K562 (cell line): ENCODE data around the gene IFFO2. TPM values are rescaled to one million over a fixed set of nuclear protein-coding genes. Genes with fewer than 3 reads are reported as not detected.

ENCODE experiments used
- ADNP ChIP-seq: fragments of 200-800 bp; sonication (Bioruptor generic); IDR thresholded peaks from 2 replicates; pipeline ENCODE4 v1.6.1; 2016; ENCODE audit warnings: missing genetic modification characterization, missing compliant biosample characterization
- BRD9 ChIP-seq: fragments of 450-650 bp; IDR thresholded peaks from 2 replicates; pipeline ENCODE4 v1.6.1; 2018; ENCODE audit warnings: low read depth; ENCODE audit not compliant: partially characterized antibody
- CREM ChIP-seq: IDR thresholded peaks from 2 replicates; pipeline ENCODE4 v1.6.1; 2014; ENCODE audit warnings: antibody characterized with exemption, low read depth
- FOXA1 ChIP-seq: fragments of 450-650 bp; IDR thresholded peaks from 2 replicates; pipeline ENCODE4 v1.6.1; 2016; ENCODE audit warnings: mild to moderate bottlenecking, borderline replicate concordance
- FOXO4 ChIP-seq: fragments of 450-650 bp; formaldehyde crosslinking; IDR thresholded peaks from 2 replicates; pipeline ENCODE4 v1.4.0; 2020; ENCODE audit warnings: mild to moderate bottlenecking, moderate library complexity
- KDM1A ChIP-seq, 2 experiments: fragments of 450-650 bp; IDR thresholded peaks; 2 replicates each; pipeline ENCODE4 v1.6.1; 2016; ENCODE audit warnings: mild to moderate bottlenecking in 2 of 2
- MAFF ChIP-seq: IDR thresholded peaks from 2 replicates; pipeline ENCODE4 v1.6.1; 2012; ENCODE audit warnings: low read length, improper control_type of control experiment
- RBM25 ChIP-seq: fragments of 200-400 bp; formaldehyde crosslinking; IDR thresholded peaks from 2 replicates; pipeline ENCODE4 v1.6.1; 2018; ENCODE audit warnings: low read length, low read depth, moderate library complexity; ENCODE audit not compliant: severe bottlenecking
- ZNF23 ChIP-seq: fragments of 250-450 bp; sonication (Bioruptor Pico); IDR thresholded peaks from 2 replicates; pipeline ENCODE4 v1.4.0; 2020; ENCODE audit warnings: mild to moderate bottlenecking
- ZNF583 ChIP-seq: fragments of 250-450 bp; sonication (Bioruptor Pico); IDR thresholded peaks from 2 replicates; pipeline ENCODE4 v1.4.0; 2020
- ZNF655 ChIP-seq: fragments of 250-450 bp; sonication (Bioruptor Pico); IDR thresholded peaks from 2 replicates; pipeline ENCODE4 v1.5.0; 2021
- polyA plus RNA-seq, 8 experiments: library from polyadenylated mRNA; depleted of rRNA in 4 of 8; stranded (reverse) in 5 of 8; unstranded in 3 of 8; fragments of >200 nt; fragmentation: Nextera tagmentation in 2 of 8; fragmentation: Illumina TruSeq in 1 of 8; extraction: Ambion mirVana in 2 of 8; extraction: Trizol in 1 of 8; gene quantifications; 2 replicates each; pipeline versions ENCODE4 v1.2.1 to v1.2.3, GENCODE V29; 2011 to 2014; ENCODE audit warnings: inconsistent platforms in 1 of 8, missing spikeins in 1 of 8
- total RNA-seq, 7 experiments: library from RNA; depleted of rRNA in 6 of 7; stranded (reverse); fragments of >200 nt in 6 of 7; fragmentation: Illumina TruSeq in 2 of 7; extraction: Trizol in 2 of 7; gene quantifications; 2 replicates each; pipeline versions ENCODE4 v1.2.1 to v1.2.3, GENCODE V29; 2011 to 2021; ENCODE audit warnings: low replicate concordance in 1 of 7
- TF ChIP-seq, protein P1 (sequence below): fragments of 450-650 bp; IDR thresholded peaks from 2 replicates; pipeline ENCODE4 v1.6.1; 2016; ENCODE audit warnings: mild to moderate bottlenecking, moderate library complexity
- TF ChIP-seq, protein P2 (sequence below): fragments of 250-450 bp; sonication (Bioruptor Pico); IDR thresholded peaks from 2 replicates; pipeline ENCODE4 v1.5.0; 2022; ENCODE audit warnings: mild to moderate bottlenecking

The IFFO2 gene
- total and polyA plus RNA-seq, 9 of the 15 experiments (the other 6 are each of a cell fraction or from before 2014, with no cell fraction given): 0.15 to 1.0 (median 0.44) TPM; not detected in 2

GRCh38 chr1:18912550-18912949 lies 43.9 kb downstream of the IFFO2 start (continued):
- TF ChIP-seq, protein P1, sequence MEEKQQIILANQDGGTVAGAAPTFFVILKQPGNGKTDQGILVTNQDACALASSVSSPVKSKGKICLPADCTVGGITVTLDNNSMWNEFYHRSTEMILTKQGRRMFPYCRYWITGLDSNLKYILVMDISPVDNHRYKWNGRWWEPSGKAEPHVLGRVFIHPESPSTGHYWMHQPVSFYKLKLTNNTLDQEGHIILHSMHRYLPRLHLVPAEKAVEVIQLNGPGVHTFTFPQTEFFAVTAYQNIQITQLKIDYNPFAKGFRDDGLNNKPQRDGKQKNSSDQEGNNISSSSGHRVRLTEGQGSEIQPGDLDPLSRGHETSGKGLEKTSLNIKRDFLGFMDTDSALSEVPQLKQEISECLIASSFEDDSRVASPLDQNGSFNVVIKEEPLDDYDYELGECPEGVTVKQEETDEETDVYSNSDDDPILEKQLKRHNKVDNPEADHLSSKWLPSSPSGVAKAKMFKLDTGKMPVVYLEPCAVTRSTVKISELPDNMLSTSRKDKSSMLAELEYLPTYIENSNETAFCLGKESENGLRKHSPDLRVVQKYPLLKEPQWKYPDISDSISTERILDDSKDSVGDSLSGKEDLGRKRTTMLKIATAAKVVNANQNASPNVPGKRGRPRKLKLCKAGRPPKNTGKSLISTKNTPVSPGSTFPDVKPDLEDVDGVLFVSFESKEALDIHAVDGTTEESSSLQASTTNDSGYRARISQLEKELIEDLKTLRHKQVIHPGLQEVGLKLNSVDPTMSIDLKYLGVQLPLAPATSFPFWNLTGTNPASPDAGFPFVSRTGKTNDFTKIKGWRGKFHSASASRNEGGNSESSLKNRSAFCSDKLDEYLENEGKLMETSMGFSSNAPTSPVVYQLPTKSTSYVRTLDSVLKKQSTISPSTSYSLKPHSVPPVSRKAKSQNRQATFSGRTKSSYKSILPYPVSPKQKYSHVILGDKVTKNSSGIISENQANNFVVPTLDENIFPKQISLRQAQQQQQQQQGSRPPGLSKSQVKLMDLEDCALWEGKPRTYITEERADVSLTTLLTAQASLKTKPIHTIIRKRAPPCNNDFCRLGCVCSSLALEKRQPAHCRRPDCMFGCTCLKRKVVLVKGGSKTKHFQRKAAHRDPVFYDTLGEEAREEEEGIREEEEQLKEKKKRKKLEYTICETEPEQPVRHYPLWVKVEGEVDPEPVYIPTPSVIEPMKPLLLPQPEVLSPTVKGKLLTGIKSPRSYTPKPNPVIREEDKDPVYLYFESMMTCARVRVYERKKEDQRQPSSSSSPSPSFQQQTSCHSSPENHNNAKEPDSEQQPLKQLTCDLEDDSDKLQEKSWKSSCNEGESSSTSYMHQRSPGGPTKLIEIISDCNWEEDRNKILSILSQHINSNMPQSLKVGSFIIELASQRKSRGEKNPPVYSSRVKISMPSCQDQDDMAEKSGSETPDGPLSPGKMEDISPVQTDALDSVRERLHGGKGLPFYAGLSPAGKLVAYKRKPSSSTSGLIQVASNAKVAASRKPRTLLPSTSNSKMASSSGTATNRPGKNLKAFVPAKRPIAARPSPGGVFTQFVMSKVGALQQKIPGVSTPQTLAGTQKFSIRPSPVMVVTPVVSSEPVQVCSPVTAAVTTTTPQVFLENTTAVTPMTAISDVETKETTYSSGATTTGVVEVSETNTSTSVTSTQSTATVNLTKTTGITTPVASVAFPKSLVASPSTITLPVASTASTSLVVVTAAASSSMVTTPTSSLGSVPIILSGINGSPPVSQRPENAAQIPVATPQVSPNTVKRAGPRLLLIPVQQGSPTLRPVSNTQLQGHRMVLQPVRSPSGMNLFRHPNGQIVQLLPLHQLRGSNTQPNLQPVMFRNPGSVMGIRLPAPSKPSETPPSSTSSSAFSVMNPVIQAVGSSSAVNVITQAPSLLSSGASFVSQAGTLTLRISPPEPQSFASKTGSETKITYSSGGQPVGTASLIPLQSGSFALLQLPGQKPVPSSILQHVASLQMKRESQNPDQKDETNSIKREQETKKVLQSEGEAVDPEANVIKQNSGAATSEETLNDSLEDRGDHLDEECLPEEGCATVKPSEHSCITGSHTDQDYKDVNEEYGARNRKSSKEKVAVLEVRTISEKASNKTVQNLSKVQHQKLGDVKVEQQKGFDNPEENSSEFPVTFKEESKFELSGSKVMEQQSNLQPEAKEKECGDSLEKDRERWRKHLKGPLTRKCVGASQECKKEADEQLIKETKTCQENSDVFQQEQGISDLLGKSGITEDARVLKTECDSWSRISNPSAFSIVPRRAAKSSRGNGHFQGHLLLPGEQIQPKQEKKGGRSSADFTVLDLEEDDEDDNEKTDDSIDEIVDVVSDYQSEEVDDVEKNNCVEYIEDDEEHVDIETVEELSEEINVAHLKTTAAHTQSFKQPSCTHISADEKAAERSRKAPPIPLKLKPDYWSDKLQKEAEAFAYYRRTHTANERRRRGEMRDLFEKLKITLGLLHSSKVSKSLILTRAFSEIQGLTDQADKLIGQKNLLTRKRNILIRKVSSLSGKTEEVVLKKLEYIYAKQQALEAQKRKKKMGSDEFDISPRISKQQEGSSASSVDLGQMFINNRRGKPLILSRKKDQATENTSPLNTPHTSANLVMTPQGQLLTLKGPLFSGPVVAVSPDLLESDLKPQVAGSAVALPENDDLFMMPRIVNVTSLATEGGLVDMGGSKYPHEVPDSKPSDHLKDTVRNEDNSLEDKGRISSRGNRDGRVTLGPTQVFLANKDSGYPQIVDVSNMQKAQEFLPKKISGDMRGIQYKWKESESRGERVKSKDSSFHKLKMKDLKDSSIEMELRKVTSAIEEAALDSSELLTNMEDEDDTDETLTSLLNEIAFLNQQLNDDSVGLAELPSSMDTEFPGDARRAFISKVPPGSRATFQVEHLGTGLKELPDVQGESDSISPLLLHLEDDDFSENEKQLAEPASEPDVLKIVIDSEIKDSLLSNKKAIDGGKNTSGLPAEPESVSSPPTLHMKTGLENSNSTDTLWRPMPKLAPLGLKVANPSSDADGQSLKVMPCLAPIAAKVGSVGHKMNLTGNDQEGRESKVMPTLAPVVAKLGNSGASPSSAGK: no peak
- TF ChIP-seq BRD9: no peak
- TF ChIP-seq ZNF655 (CRISPR knock-in tag): no peak
- no peak for TF ChIP-seq FOXO4 (CRISPR knock-in tag)
- TF ChIP-seq KDM1A (IDR thresholded peaks at IDR 0.05): peak in 1 of 2 experiments; percentile 50; a peak in 2 of 4 replicates
- TF ChIP-seq RBM25: peak; percentile 89
- no peak for TF ChIP-seq FOXA1
- TF ChIP-seq CREM: no peak
- TF ChIP-seq, protein P2, sequence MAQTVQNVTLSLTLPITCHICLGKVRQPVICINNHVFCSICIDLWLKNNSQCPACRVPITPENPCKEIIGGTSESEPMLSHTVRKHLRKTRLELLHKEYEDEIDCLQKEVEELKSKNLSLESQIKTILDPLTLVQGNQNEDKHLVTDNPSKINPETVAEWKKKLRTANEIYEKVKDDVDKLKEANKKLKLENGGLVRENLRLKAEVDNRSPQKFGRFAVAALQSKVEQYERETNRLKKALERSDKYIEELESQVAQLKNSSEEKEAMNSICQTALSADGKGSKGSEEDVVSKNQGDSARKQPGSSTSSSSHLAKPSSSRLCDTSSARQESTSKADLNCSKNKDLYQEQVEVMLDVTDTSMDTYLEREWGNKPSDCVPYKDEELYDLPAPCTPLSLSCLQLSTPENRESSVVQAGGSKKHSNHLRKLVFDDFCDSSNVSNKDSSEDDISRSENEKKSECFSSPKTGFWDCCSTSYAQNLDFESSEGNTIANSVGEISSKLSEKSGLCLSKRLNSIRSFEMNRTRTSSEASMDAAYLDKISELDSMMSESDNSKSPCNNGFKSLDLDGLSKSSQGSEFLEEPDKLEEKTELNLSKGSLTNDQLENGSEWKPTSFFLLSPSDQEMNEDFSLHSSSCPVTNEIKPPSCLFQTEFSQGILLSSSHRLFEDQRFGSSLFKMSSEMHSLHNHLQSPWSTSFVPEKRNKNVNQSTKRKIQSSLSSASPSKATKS (CRISPR knock-in tag): no peak
- TF ChIP-seq ZNF583 (CRISPR knock-in tag): no peak
- TF ChIP-seq ZNF23: no peak
- peak; percentile 78; the same call in 1 of the 2 replicates for TF ChIP-seq ADNP (tag)
- no peak for TF ChIP-seq MAFF
